Stimulated activated CD4-positive, alpha-beta T cell treated with anti-CD3 and anti-CD28 coated beads, Interleukin-4, amount 100 ng/mL, for 1 hour (primary cell): ENCODE results near the gene CSF1.
A peak's percentile ranks its signal among the peaks of the same experiment; 100 is the strongest.

ENCODE experiments used
- DNase-seq: peaks from one replicate; pipeline ENCODE4 v3.0.0-alpha.2; 2020

CSF1 gene

GRCh38 chr1:109901524-109902145 lies 9.0 kb upstream of the CSF1 start:
- no peak for DNase-seq

GRCh38 chr1:109902204-109902985 lies 8.3 kb upstream of the CSF1 start:
- DNase-seq, result no peak

GRCh38 chr1:109903376-109903930 lies 7.2 kb upstream of the CSF1 start:
- DNase-seq, result no peak

- no peak for DNase-seq
Measured at GRCh38 chr1:109904105-109904817, 6.4 kb upstream of the CSF1 start.

- no peak for DNase-seq
Measured at GRCh38 chr1:109905491-109905890, 5.2 kb upstream of the CSF1 start.

- peak; percentile 36 for DNase-seq
Measured at GRCh38 chr1:109906160-109906838, 4.3 kb upstream of the CSF1 start.

GRCh38 chr1:109906839-109907180 lies 3.8 kb upstream of the CSF1 start:
- DNase-seq, result no peak

- no peak for DNase-seq
Measured at GRCh38 chr1:109907190-109907774, 3.4 kb upstream of the CSF1 start.

GRCh38 chr1:109908836-109909235 lies 1.8 kb upstream of the CSF1 start:
- no peak for DNase-seq

- no peak for DNase-seq
Measured at GRCh38 chr1:109909561-109909960, 1.1 kb upstream of the CSF1 start.

GRCh38 chr1:109910963-109911798 lies 532 bp downstream of the CSF1 start:
- peak; percentile 37 for DNase-seq

- no peak for DNase-seq
Measured at GRCh38 chr1:109912214-109912861, 1.7 kb downstream of the CSF1 start.

GRCh38 chr1:109912873-109913272 lies 2.2 kb downstream of the CSF1 start:
- no peak for DNase-seq

GRCh38 chr1:109913360-109913879 lies 2.8 kb downstream of the CSF1 start:
- no peak for DNase-seq

GRCh38 chr1:109914587-109915240 lies 4.1 kb downstream of the CSF1 start:
- DNase-seq, result no peak

- DNase-seq, result no peak
Measured at GRCh38 chr1:109917051-109917767, 6.6 kb downstream of the CSF1 start.

GRCh38 chr1:109917768-109918606 lies 7.3 kb downstream of the CSF1 start:
- no peak for DNase-seq

- no peak for DNase-seq
Measured at GRCh38 chr1:109918671-109919070, 8.0 kb downstream of the CSF1 start.

- no peak for DNase-seq
Measured at GRCh38 chr1:109919303-109919702, 8.7 kb downstream of the CSF1 start.
